Type B pancreatic cell (in vitro differentiated cells): ENCODE data around the gene MOCOS. TPM values are rescaled to one million over a fixed set of nuclear protein-coding genes. Genes with fewer than 3 reads are reported as not detected.
"Not testable (repeated sequence)": the region's sequence is repeated elsewhere in the genome, so short reads cannot be mapped to it uniquely, and the experiment has no call there.

Experiments used
- DNase-seq: peaks from one replicate; pipeline ENCODE4 v3.0.0; 2021; ENCODE audit warnings: mixed read lengths; ENCODE audit not compliant: unreplicated experiment; ENCODE audit errors: extremely low spot score
- H3K27ac Mint-ChIP-seq: 2 replicates; pipeline ENCODE4 v1.8.0; 2021; ENCODE audit warnings: mild to moderate bottlenecking, mixed read lengths
- H3K27me3 Mint-ChIP-seq: 2 replicates; pipeline ENCODE4 v1.8.0; 2021; ENCODE audit warnings: mixed read lengths
- H3K36me3 Mint-ChIP-seq: 2 replicates; pipeline ENCODE4 v1.8.0; 2021; ENCODE audit warnings: mixed read lengths
- H3K4me1 Mint-ChIP-seq: one replicate; pipeline ENCODE4 v1.8.0; 2021; ENCODE audit warnings: mixed read lengths; ENCODE audit not compliant: unreplicated experiment
- H3K4me3 Mint-ChIP-seq: 2 replicates; pipeline ENCODE4 v1.8.0; 2021; ENCODE audit warnings: mild to moderate bottlenecking, mixed read lengths
- H3K9me3 Mint-ChIP-seq: 2 replicates; pipeline ENCODE4 v1.8.0; 2021; ENCODE audit warnings: mixed read lengths
- CTCF ChIP-seq: fragments of 200-600 bp; sonication (generic); conservative IDR thresholded peaks from 2 replicates; pipeline ENCODE4 v1.5.0; 2021; ENCODE audit warnings: antibody characterized with exemption, mild to moderate bottlenecking
- total RNA-seq: library from RNA; stranded (reverse); gene quantifications from 2 replicates; pipeline ENCODE4 v1.2.1, GENCODE V29; 2021; ENCODE audit warnings: low replicate concordance

The MOCOS gene
- total RNA-seq, 1 donor from 2014 or later, result 2.4 TPM

DNA sequence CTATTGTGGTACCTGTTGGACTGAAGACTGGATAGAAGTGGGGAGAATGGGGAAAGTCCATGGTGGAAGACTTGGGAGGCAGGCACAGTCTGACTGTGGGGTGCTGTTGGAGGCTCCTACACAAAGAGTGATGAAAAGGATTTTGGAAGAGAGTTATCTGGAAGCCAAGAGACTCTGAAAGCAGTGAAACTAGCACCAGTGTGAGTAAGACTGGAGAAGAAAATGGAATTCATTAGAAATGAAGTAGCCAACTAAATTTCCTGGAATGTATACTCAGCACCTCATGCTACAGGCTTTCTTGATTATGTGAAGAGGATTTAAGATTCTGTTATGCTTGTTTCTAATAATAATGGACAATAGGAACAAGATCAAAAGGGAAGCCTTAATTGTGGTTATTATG is 29.9 kb upstream of the MOCOS start:
- H3K27me3 Mint-ChIP-seq, result no peaks in the 10 kb centered on the region
- peaks cover 55% of the 10 kb centered on the region for H3K36me3 Mint-ChIP-seq
- no peak for DNase-seq
- H3K9me3 Mint-ChIP-seq, result no peaks in the 10 kb centered on the region
- no peak for TF ChIP-seq CTCF
- H3K4me3 Mint-ChIP-seq, result no peak overlapping the region
- H3K4me1 Mint-ChIP-seq, result no peaks in the 10 kb centered on the region
- no peak overlapping the region for H3K27ac Mint-ChIP-seq

GRCh38 chr18:36158266-36158867 is 28.9 kb upstream of the MOCOS start:
- no peak for DNase-seq
- no peaks in the 10 kb centered on the region for H3K27me3 Mint-ChIP-seq
- no peaks in the 10 kb centered on the region for H3K9me3 Mint-ChIP-seq
- no peak for TF ChIP-seq CTCF
- H3K4me1 Mint-ChIP-seq, result no peaks in the 10 kb centered on the region
- no peak overlapping the region for H3K27ac Mint-ChIP-seq
- H3K36me3 Mint-ChIP-seq, result peaks cover 56% of the 10 kb centered on the region
- no peak overlapping the region for H3K4me3 Mint-ChIP-seq

GRCh38 chr18:36160959-36161371 is 26.3 kb upstream of the MOCOS start:
- H3K4me3 Mint-ChIP-seq, result no peak overlapping the region
- DNase-seq, result no peak
- no peak overlapping the region for H3K27ac Mint-ChIP-seq
- no peaks in the 10 kb centered on the region for H3K27me3 Mint-ChIP-seq
- H3K9me3 Mint-ChIP-seq, result no peaks in the 10 kb centered on the region
- no peaks in the 10 kb centered on the region for H3K4me1 Mint-ChIP-seq
- no peak for TF ChIP-seq CTCF
- H3K36me3 Mint-ChIP-seq, result peaks cover 58% of the 10 kb centered on the region

- Mint-ChIP-seq H3K9me3 (no peaks in the 10 kb centered on the region), H3K4me3 (no peak overlapping the region), H3K27ac (no peak overlapping the region), H3K36me3 (peaks cover 55% of the 10 kb centered on the region), H3K27me3 (no peaks in the 10 kb centered on the region), H3K4me1 (no peaks in the 10 kb centered on the region)
- no peak for TF ChIP-seq CTCF
- DNase-seq, result no peak
These were observed 24.3 kb upstream of the MOCOS start for GRCh38 chr18:36162981-36163380.

DNA sequence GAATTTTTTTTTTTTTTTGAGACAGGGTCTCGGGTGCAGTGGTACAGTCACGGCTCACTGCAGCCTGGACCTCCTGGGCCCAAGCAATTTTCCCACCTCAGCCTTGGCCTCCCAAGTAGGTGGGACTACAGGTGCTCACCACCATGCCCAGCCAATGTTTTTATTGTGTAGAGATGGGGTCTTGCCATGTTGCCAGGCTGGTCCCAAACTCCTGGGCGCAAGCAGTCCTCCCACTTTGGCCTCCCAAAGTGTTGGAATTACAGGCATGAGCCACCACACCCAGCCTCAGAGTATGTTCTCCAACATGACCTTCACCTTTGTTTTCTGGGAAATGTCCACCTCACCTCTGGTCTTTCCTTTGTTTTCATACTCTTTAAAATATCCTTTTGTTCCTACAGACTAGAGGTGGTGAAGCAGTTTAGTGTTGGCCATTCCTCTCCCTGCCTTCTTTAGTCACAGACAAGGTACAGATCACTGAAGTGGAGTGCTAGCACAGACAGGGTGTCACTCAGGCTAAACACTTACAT is 19.5 kb upstream of the MOCOS start:
- no peaks in the 10 kb centered on the region for H3K4me1 Mint-ChIP-seq
- no peak overlapping the region for H3K4me3 Mint-ChIP-seq
- no peak for TF ChIP-seq CTCF
- peaks cover 42% of the 10 kb centered on the region for H3K36me3 Mint-ChIP-seq
- no peaks in the 10 kb centered on the region for H3K9me3 Mint-ChIP-seq
- no peak overlapping the region for H3K27ac Mint-ChIP-seq
- no peaks in the 10 kb centered on the region for H3K27me3 Mint-ChIP-seq
- no peak for DNase-seq

- not testable (repeated sequence) for DNase-seq, H3K4me3 Mint-ChIP-seq, H3K9me3 Mint-ChIP-seq, H3K27ac Mint-ChIP-seq, H3K4me1 Mint-ChIP-seq, H3K27me3 Mint-ChIP-seq
- H3K36me3 Mint-ChIP-seq, result peaks cover 38% of the 10 kb centered on the region
These were observed 19.0 kb upstream of the MOCOS start for GRCh38 chr18:36168296-36168695.
